Neural crest cell (in vitro differentiated cells): ENCODE measurements around the gene LNX2. TPM values are rescaled to one million over a fixed set of nuclear protein-coding genes. Genes with fewer than 3 reads are reported as not detected.
A peak's percentile ranks its signal among the peaks of the same experiment; 100 is the strongest.

Experiments
- DNase-seq: peaks from one replicate; pipeline ENCODE4 v3.0.0; 2021; ENCODE audit warnings: low read depth, mixed read lengths, low spot score
- H3K27ac Mint-ChIP-seq: one replicate; pipeline ENCODE4 v1.8.0; 2021; ENCODE audit warnings: mild to moderate bottlenecking, mixed read lengths; ENCODE audit not compliant: unreplicated experiment
- H3K27me3 Mint-ChIP-seq: 2 replicates; pipeline ENCODE4 v1.8.0; 2021; ENCODE audit warnings: low read depth, mild to moderate bottlenecking, mixed read lengths
- H3K36me3 Mint-ChIP-seq: 2 replicates; pipeline ENCODE4 v1.8.0; 2021; ENCODE audit warnings: low read depth, mild to moderate bottlenecking, mixed read lengths
- H3K4me1 Mint-ChIP-seq: 2 replicates; pipeline ENCODE4 v1.8.0; 2021; ENCODE audit warnings: mixed read lengths
- H3K4me3 Mint-ChIP-seq: one replicate; pipeline ENCODE4 v1.8.0; 2021; ENCODE audit warnings: mild to moderate bottlenecking, mixed read lengths
- H3K9me3 Mint-ChIP-seq: 2 replicates; pipeline ENCODE4 v1.8.0; 2021; ENCODE audit warnings: mixed read lengths
- total RNA-seq: library from RNA; stranded (reverse); gene quantifications from 2 replicates; pipeline ENCODE4 v1.2.1, GENCODE V29; 2021
- TF ChIP-seq, protein P1 (sequence below): fragments of 200-600 bp; sonication (generic); conservative IDR thresholded peaks from 2 replicates; pipeline ENCODE4 v1.5.0; 2021; ENCODE audit warnings: antibody characterized with exemption, mild to moderate bottlenecking

LNX2 gene
- total RNA-seq, 1 donor from 2014 or later: 9.6 TPM

DNA sequence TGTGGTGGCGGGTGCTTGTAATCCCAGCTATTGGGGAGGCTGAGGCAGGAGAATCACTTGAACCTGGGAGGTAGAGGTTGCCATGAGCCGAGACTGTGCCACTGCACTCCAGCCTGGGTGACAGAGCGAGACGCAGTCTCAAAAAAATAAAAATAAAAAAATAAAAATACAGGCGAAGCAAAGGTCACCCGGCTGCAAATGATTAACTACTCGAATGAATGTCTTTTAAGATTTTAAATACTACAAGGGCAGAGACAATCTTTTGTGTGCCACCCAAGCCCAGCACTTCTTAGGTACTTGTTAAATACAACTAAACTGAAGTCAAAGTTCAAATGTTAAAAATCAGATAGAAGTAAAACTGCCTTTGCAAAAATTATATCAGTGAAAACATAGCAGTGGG, 6.7 kb downstream of the LNX2 start:
- TF ChIP-seq, protein P1, sequence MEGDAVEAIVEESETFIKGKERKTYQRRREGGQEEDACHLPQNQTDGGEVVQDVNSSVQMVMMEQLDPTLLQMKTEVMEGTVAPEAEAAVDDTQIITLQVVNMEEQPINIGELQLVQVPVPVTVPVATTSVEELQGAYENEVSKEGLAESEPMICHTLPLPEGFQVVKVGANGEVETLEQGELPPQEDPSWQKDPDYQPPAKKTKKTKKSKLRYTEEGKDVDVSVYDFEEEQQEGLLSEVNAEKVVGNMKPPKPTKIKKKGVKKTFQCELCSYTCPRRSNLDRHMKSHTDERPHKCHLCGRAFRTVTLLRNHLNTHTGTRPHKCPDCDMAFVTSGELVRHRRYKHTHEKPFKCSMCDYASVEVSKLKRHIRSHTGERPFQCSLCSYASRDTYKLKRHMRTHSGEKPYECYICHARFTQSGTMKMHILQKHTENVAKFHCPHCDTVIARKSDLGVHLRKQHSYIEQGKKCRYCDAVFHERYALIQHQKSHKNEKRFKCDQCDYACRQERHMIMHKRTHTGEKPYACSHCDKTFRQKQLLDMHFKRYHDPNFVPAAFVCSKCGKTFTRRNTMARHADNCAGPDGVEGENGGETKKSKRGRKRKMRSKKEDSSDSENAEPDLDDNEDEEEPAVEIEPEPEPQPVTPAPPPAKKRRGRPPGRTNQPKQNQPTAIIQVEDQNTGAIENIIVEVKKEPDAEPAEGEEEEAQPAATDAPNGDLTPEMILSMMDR: no peak
- peaks cover 5% of the 10 kb centered on the region for H3K4me1 Mint-ChIP-seq
- H3K9me3 Mint-ChIP-seq: peaks cover 3% of the 10 kb centered on the region
- peaks cover 13% of the 10 kb centered on the region for H3K36me3 Mint-ChIP-seq
- H3K27me3 Mint-ChIP-seq: peaks cover 8% of the 10 kb centered on the region
- DNase-seq: no peak
- H3K4me3 Mint-ChIP-seq: no peak overlapping the region
- no peak overlapping the region for H3K27ac Mint-ChIP-seq

DNA sequence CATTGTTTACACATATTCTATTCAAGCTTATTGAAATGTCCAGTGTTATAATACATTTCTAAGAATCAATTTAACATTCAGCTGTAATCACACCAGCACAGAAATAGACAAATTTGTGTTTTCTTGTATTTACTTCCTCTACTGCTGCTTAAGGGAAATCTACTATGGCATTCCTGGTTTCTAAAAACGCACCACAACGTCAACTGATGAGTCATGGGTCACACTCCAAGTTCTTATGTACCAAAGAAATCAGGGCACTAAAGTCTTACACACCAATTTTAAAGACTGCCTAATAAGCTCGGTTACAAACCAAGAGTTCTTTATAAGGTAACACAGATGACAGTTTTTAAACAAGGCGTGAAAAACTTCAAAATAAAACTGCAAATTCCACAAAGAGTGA, 13.2 kb downstream of the LNX2 start:
- TF ChIP-seq, protein P1: no peak
- no peak overlapping the region for H3K27ac Mint-ChIP-seq
- H3K4me3 Mint-ChIP-seq: no peak overlapping the region
- no peaks in the 10 kb centered on the region for H3K27me3 Mint-ChIP-seq
- H3K4me1 Mint-ChIP-seq: peaks cover 9% of the 10 kb centered on the region
- no peaks in the 10 kb centered on the region for H3K9me3 Mint-ChIP-seq
- DNase-seq: no peak
- H3K36me3 Mint-ChIP-seq: no peaks in the 10 kb centered on the region

DNA sequence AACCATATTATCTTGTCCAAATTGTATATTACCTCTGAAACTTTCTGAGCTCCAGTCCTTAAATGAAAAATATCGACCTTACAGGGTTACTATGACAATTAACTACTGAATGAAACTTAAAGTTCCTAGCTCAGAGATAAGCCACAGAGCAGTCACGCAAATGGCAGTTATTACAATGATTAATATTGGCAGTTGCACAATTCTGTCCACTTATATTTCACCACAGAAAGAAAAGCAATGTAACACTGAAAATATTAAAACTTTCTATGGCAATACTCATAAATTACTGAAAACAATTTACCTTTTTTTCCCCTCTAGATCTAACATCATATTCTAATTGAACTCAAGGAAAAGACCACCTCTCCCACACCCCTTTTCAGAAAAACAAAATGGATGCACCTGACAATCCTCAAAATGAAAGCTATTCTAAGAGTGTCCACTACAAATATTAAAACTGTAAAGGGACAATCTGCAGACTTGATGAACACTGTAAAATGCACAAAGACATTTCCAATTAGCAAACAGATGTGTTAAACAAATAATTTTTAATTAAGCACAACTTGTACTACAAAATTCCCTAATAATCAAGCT, 14.6 kb downstream of the LNX2 start:
- Mint-ChIP-seq H3K9me3 (no peaks in the 10 kb centered on the region), H3K36me3 (no peaks in the 10 kb centered on the region), H3K27me3 (no peaks in the 10 kb centered on the region), H3K27ac (no peak overlapping the region), H3K4me1 (peaks cover 9% of the 10 kb centered on the region), H3K4me3 (no peak overlapping the region)
- DNase-seq: no peak
- TF ChIP-seq, protein P1: peak; percentile 22

DNA sequence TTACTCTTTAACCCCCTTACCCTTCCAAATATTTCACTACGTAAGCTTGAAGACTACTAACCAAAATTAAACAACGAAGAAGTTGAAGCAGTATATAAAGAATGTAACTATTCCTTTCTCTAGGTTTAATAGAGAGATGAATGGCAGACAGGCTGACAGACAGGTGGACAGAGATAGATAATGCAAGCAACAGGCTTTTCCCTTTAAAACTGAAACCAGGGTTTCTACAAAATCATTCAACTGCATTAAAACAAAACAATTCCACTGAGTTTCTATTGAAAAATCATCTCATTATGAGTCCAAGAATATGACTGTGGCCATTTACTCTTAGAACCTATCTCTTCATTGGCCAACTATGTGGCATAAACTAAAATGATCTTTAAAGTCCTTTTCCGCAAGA, 15.2 kb downstream of the LNX2 start:
- TF ChIP-seq, protein P1: no peak
- Mint-ChIP-seq H3K27me3 (no peaks in the 10 kb centered on the region), H3K36me3 (no peaks in the 10 kb centered on the region), H3K9me3 (no peaks in the 10 kb centered on the region), H3K4me1 (peaks cover 9% of the 10 kb centered on the region), H3K27ac (no peak overlapping the region), H3K4me3 (no peak overlapping the region)
- DNase-seq: no peak

DNA sequence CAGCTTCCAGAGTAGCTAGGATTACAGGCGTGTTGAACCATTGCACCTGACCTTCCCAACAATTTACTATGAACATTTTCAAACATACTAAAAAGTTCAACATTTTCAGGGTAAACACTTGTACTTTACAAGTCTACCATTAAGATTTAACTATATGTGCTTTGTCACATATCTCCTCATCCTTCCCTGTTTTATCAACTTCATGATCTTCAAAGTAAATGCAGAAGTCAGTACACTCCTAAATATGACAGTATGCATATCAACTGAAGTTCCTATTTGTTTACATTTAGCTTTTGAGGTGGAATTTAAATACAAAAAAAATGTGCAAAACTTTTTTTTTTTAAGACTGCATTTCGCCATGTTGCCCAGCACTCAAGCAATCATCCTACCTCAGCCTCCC, 18.5 kb downstream of the LNX2 start:
- TF ChIP-seq, protein P1: no peak
- H3K9me3 Mint-ChIP-seq: no peaks in the 10 kb centered on the region
- H3K27ac Mint-ChIP-seq: no peak overlapping the region
- H3K27me3 Mint-ChIP-seq: no peaks in the 10 kb centered on the region
- peaks cover 5% of the 10 kb centered on the region for H3K4me1 Mint-ChIP-seq
- no peak overlapping the region for H3K4me3 Mint-ChIP-seq
- no peaks in the 10 kb centered on the region for H3K36me3 Mint-ChIP-seq
- DNase-seq: no peak
